Activated T-cell treated with anti-CD3 and anti-CD28 coated beads, Interleukin-2, amount 50 U/mL, for 24 hours (primary cell): ENCODE data around the gene CFAP74.

Experiments used
- DNase-seq: peaks from one replicate; pipeline ENCODE4 v3.0.0-alpha.2; 2020
- H3K27ac Mint-ChIP-seq: 2 replicates; pipeline ENCODE4 v1.8.0; 2020; ENCODE audit warnings: mild to moderate bottlenecking, mixed read lengths
- H3K27me3 Mint-ChIP-seq: 2 replicates; pipeline ENCODE4 v1.8.0; 2020; ENCODE audit warnings: mixed read lengths
- H3K36me3 Mint-ChIP-seq: 2 replicates; pipeline ENCODE4 v1.8.0; 2020; ENCODE audit warnings: low read depth, mixed read lengths
- H3K4me1 Mint-ChIP-seq: 2 replicates; pipeline ENCODE4 v1.8.0; 2020; ENCODE audit warnings: low read depth, mixed read lengths
- H3K4me3 Mint-ChIP-seq: 2 replicates; pipeline ENCODE4 v1.8.0; 2020; ENCODE audit warnings: mild to moderate bottlenecking, moderate library complexity, mixed read lengths
- H3K9me3 Mint-ChIP-seq: 2 replicates; pipeline ENCODE4 v1.8.0; 2020; ENCODE audit warnings: mixed read lengths

Gene CFAP74

GRCh38 chr1:1900883-1901640 lies 102.5 kb downstream of the CFAP74 start:
- Mint-ChIP-seq H3K27ac (no peak overlapping the region), H3K4me1 (peaks cover 7% of the 10 kb centered on the region), H3K9me3 (no peaks in the 10 kb centered on the region), H3K36me3 (no peaks in the 10 kb centered on the region), H3K4me3 (no peak overlapping the region), H3K27me3 (no peaks in the 10 kb centered on the region)
- DNase-seq, result no peak

DNA sequence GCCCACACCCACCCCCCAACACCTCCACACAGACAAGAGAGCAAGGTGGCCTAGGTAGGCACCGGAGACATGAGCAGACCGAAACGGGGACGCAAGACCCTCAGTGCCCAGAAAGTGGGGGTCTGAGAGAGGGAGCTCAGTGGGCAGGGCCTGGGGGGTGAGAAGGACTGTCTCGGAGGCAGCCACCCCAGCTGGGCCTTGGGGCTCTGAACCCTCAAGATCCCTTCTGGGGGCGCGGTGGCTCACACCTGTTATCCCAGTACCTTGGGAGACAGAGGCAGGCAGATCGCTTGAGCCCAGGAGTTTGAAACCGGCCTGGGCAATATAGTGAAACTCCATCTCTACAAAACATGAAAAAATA lies 103.6 kb downstream of the CFAP74 start:
- no peaks in the 10 kb centered on the region for H3K27me3 Mint-ChIP-seq
- no peaks in the 10 kb centered on the region for H3K36me3 Mint-ChIP-seq
- H3K4me3 Mint-ChIP-seq, result no peak overlapping the region
- no peak for DNase-seq
- H3K4me1 Mint-ChIP-seq, result peaks cover 14% of the 10 kb centered on the region
- no peak overlapping the region for H3K27ac Mint-ChIP-seq
- H3K9me3 Mint-ChIP-seq, result no peaks in the 10 kb centered on the region

- Mint-ChIP-seq H3K4me3 (no peak overlapping the region), H3K9me3 (no peaks in the 10 kb centered on the region), H3K4me1 (peaks cover 19% of the 10 kb centered on the region), H3K27me3 (no peaks in the 10 kb centered on the region), H3K36me3 (no peaks in the 10 kb centered on the region), H3K27ac (no peak overlapping the region)
- no peak for DNase-seq
Observed at GRCh38 chr1:1899266-1899966, 104.2 kb downstream of the CFAP74 start.

DNA sequence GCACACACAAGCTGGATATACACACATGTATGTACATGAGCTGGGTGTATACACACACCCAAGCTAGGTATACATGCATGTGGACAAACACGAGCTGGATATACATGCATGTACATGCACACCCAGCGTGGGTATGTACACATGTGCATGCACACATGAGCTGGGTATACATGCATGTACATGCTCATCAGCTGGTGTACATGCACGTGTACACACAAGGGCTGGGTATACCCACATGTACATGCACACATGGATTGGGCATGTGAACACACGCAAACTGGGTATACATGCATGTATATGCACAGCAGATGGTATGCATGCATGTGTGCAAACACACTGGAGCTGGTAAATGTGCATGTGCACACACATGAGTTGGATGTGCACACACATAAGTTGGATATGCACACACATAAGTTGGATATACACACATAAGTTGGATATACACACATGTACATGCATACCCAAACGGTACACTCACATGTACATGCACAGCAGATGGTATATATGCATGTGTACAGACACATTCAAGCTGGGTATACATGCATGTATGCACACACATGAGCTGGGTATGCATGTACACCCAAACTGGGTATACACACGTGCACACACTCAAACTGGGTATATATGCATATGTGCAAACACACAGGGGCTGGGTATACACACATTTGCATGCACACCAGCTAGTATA lies 105.2 kb downstream of the CFAP74 start:
- no peak overlapping the region for H3K27ac Mint-ChIP-seq
- no peak overlapping the region for H3K4me3 Mint-ChIP-seq
- no peak for DNase-seq

GRCh38 chr1:1895456-1896336 lies 107.9 kb downstream of the CFAP74 start:
- Mint-ChIP-seq H3K36me3 (peaks cover 8% of the 10 kb centered on the region), H3K4me1 (peaks cover 41% of the 10 kb centered on the region), H3K9me3 (no peaks in the 10 kb centered on the region), H3K4me3 (no peak overlapping the region), H3K27me3 (no peaks in the 10 kb centered on the region), H3K27ac (no peak overlapping the region)
- DNase-seq, result no peak

More for the DNA sequence above, 105.2 kb downstream of the CFAP74 start:
- Mint-ChIP-seq H3K4me1 (peaks cover 27% of the 10 kb centered on the region), H3K36me3 (no peaks in the 10 kb centered on the region), H3K27me3 (no peaks in the 10 kb centered on the region), H3K9me3 (no peaks in the 10 kb centered on the region)

- Mint-ChIP-seq H3K4me3 (no peak overlapping the region), H3K9me3 (no peaks in the 10 kb centered on the region), H3K4me1 (peaks cover 41% of the 10 kb centered on the region), H3K36me3 (peaks cover 8% of the 10 kb centered on the region), H3K27ac (peak overlapping the region; percentile 23), H3K27me3 (no peaks in the 10 kb centered on the region)
- no peak for DNase-seq
Observed at GRCh38 chr1:1895060-1895418, 108.5 kb downstream of the CFAP74 start.

- H3K4me3 Mint-ChIP-seq, result no peak overlapping the region
- H3K36me3 Mint-ChIP-seq, result peaks cover 9% of the 10 kb centered on the region
- no peaks in the 10 kb centered on the region for H3K9me3 Mint-ChIP-seq
- peaks cover 41% of the 10 kb centered on the region for H3K4me1 Mint-ChIP-seq
- peak overlapping the region; percentile 23 for H3K27ac Mint-ChIP-seq
- DNase-seq, result no peak
- no peaks in the 10 kb centered on the region for H3K27me3 Mint-ChIP-seq
Observed at GRCh38 chr1:1894354-1895059, 109.1 kb downstream of the CFAP74 start.

GRCh38 chr1:1893997-1894353 lies 109.6 kb downstream of the CFAP74 start:
- Mint-ChIP-seq H3K36me3 (peaks cover 15% of the 10 kb centered on the region), H3K9me3 (no peaks in the 10 kb centered on the region), H3K27me3 (no peaks in the 10 kb centered on the region), H3K4me3 (no peak overlapping the region), H3K27ac (no peak overlapping the region), H3K4me1 (peaks cover 41% of the 10 kb centered on the region)
- DNase-seq, result no peak

- Mint-ChIP-seq H3K36me3 (peaks cover 20% of the 10 kb centered on the region), H3K27ac (peak overlapping the region; percentile 82), H3K4me1 (peaks cover 47% of the 10 kb centered on the region), H3K4me3 (peak overlapping the region; percentile 40), H3K27me3 (no peaks in the 10 kb centered on the region), H3K9me3 (no peaks in the 10 kb centered on the region)
- DNase-seq, result no peak
Observed at GRCh38 chr1:1893291-1893985, 110.1 kb downstream of the CFAP74 start.

GRCh38 chr1:1892763-1893120 lies 110.8 kb downstream of the CFAP74 start:
- Mint-ChIP-seq H3K4me3 (peak overlapping the region; percentile 89), H3K27ac (peak overlapping the region; percentile 92), H3K9me3 (no peaks in the 10 kb centered on the region), H3K36me3 (peaks cover 26% of the 10 kb centered on the region), H3K4me1 (peaks cover 52% of the 10 kb centered on the region), H3K27me3 (no peaks in the 10 kb centered on the region)
- no peak for DNase-seq

- Mint-ChIP-seq H3K4me1 (peaks cover 57% of the 10 kb centered on the region), H3K4me3 (peak overlapping the region; percentile 89), H3K27ac (peak overlapping the region; percentile 92), H3K36me3 (peaks cover 27% of the 10 kb centered on the region), H3K9me3 (no peaks in the 10 kb centered on the region), H3K27me3 (no peaks in the 10 kb centered on the region)
- DNase-seq, result no peak
Observed at GRCh38 chr1:1892079-1892762, 111.4 kb downstream of the CFAP74 start.

- H3K4me1 Mint-ChIP-seq, result peaks cover 61% of the 10 kb centered on the region
- peaks cover 30% of the 10 kb centered on the region for H3K36me3 Mint-ChIP-seq
- H3K27me3 Mint-ChIP-seq, result no peaks in the 10 kb centered on the region
- no peaks in the 10 kb centered on the region for H3K9me3 Mint-ChIP-seq
- peak overlapping the region; percentile 92 for H3K27ac Mint-ChIP-seq
- DNase-seq, result no peak
- peak overlapping the region; percentile 89 for H3K4me3 Mint-ChIP-seq
Observed at GRCh38 chr1:1891349-1892078, 112.1 kb downstream of the CFAP74 start.
